Neural crest cell (in vitro differentiated cells): Measurements from ENCODE around the gene SDCCAG8. TPM values are rescaled to one million over a fixed set of nuclear protein-coding genes. Genes with fewer than 3 reads are reported as not detected.
A peak's percentile ranks its signal among the peaks of the same experiment; 100 is the strongest.

Experiments
- DNase-seq: peaks from one replicate; pipeline ENCODE4 v3.0.0; 2021; ENCODE audit warnings: low read depth, mixed read lengths, low spot score
- H3K27ac Mint-ChIP-seq: one replicate; pipeline ENCODE4 v1.8.0; 2021; ENCODE audit warnings: mild to moderate bottlenecking, mixed read lengths; ENCODE audit not compliant: unreplicated experiment
- H3K27me3 Mint-ChIP-seq: 2 replicates; pipeline ENCODE4 v1.8.0; 2021; ENCODE audit warnings: low read depth, mild to moderate bottlenecking, mixed read lengths
- H3K36me3 Mint-ChIP-seq: 2 replicates; pipeline ENCODE4 v1.8.0; 2021; ENCODE audit warnings: low read depth, mild to moderate bottlenecking, mixed read lengths
- H3K4me1 Mint-ChIP-seq: 2 replicates; pipeline ENCODE4 v1.8.0; 2021; ENCODE audit warnings: mixed read lengths
- H3K4me3 Mint-ChIP-seq: one replicate; pipeline ENCODE4 v1.8.0; 2021; ENCODE audit warnings: mild to moderate bottlenecking, mixed read lengths
- H3K9me3 Mint-ChIP-seq: 2 replicates; pipeline ENCODE4 v1.8.0; 2021; ENCODE audit warnings: mixed read lengths
- total RNA-seq: library from RNA; stranded (reverse); gene quantifications from 2 replicates; pipeline ENCODE4 v1.2.1, GENCODE V29; 2021
- TF ChIP-seq, protein P1 (sequence below): fragments of 200-600 bp; sonication (generic); conservative IDR thresholded peaks from 2 replicates; pipeline ENCODE4 v1.5.0; 2021; ENCODE audit warnings: antibody characterized with exemption, mild to moderate bottlenecking

The SDCCAG8 gene
- total RNA-seq, 1 donor from 2014 or later, result 19.9 TPM

- H3K27me3 Mint-ChIP-seq, result no peaks in the 10 kb centered on the region
- H3K27ac Mint-ChIP-seq, result no peak overlapping the region
- peaks cover 3% of the 10 kb centered on the region for H3K9me3 Mint-ChIP-seq
- H3K36me3 Mint-ChIP-seq, result peaks cover 14% of the 10 kb centered on the region
- no peak for DNase-seq
- TF ChIP-seq, protein P1, sequence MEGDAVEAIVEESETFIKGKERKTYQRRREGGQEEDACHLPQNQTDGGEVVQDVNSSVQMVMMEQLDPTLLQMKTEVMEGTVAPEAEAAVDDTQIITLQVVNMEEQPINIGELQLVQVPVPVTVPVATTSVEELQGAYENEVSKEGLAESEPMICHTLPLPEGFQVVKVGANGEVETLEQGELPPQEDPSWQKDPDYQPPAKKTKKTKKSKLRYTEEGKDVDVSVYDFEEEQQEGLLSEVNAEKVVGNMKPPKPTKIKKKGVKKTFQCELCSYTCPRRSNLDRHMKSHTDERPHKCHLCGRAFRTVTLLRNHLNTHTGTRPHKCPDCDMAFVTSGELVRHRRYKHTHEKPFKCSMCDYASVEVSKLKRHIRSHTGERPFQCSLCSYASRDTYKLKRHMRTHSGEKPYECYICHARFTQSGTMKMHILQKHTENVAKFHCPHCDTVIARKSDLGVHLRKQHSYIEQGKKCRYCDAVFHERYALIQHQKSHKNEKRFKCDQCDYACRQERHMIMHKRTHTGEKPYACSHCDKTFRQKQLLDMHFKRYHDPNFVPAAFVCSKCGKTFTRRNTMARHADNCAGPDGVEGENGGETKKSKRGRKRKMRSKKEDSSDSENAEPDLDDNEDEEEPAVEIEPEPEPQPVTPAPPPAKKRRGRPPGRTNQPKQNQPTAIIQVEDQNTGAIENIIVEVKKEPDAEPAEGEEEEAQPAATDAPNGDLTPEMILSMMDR, result no peak
- H3K4me3 Mint-ChIP-seq, result no peak overlapping the region
- H3K4me1 Mint-ChIP-seq, result peaks cover 4% of the 10 kb centered on the region
These were observed 123.9 kb downstream of the SDCCAG8 start for GRCh38 chr1:243379706-243380105.

GRCh38 chr1:243388276-243388675 lies 132.4 kb downstream of the SDCCAG8 start:
- no peaks in the 10 kb centered on the region for H3K27me3 Mint-ChIP-seq

GRCh38 chr1:243390162-243390791 lies 134.4 kb downstream of the SDCCAG8 start:
- no peaks in the 10 kb centered on the region for H3K27me3 Mint-ChIP-seq
- H3K27ac Mint-ChIP-seq, result peak overlapping the region; percentile 30

More at GRCh38 chr1:243388276-243388675, 132.4 kb downstream of the SDCCAG8 start:
- H3K36me3 Mint-ChIP-seq, result no peaks in the 10 kb centered on the region
- TF ChIP-seq, protein P1, result no peak
- no peak for DNase-seq
- H3K4me3 Mint-ChIP-seq, result no peak overlapping the region
- H3K4me1 Mint-ChIP-seq, result peaks cover 15% of the 10 kb centered on the region
- H3K27ac Mint-ChIP-seq, result no peak overlapping the region
- no peaks in the 10 kb centered on the region for H3K9me3 Mint-ChIP-seq

DNA sequence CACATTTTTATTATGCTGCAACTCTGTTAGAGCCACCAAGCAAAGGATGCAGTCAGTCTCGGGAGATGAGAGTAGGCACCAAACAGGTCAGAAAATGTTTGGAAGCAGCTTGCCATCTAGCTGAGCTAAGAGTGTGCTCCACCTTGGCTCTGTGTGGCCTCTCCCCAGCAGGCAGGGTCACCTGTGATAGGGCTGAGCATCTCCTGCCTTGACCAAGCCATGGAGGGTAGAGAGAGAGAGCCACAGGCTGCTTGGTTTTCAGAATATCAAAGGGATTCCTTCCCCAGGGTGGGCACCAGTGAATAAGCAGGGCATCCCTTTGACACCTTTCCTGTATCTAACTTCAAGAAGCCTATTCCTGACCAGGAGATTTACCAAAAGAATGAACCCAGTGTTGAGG lies 135.5 kb downstream of the SDCCAG8 start:
- no peaks in the 10 kb centered on the region for H3K36me3 Mint-ChIP-seq
- TF ChIP-seq, protein P1, result no peak

More at GRCh38 chr1:243390162-243390791, 134.4 kb downstream of the SDCCAG8 start:
- Mint-ChIP-seq H3K4me1 (peaks cover 24% of the 10 kb centered on the region), H3K36me3 (no peaks in the 10 kb centered on the region), H3K9me3 (no peaks in the 10 kb centered on the region), H3K4me3 (no peak overlapping the region)
- TF ChIP-seq, protein P1, result no peak
- no peak for DNase-seq

DNA sequence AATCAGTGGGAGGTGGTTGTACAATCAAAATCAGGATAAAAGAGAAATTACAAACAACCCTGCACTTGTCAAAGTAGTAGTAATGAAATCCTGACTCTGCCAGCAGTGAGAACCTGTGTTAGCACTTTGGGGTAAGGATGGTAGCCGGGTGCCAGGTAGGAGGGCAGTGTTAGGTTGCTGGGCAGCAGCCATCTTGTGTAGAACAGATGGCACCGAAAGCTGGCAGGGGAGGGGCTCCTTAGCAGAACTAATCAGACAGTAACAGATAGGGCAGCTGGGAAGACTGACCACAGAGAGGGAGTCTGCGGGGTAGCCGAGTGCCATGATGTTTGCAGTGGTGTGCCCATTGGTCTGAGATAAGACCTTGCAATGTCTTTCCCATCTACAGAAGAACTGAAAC lies 137.3 kb downstream of the SDCCAG8 start:
- H3K36me3 Mint-ChIP-seq, result no peaks in the 10 kb centered on the region
- no peaks in the 10 kb centered on the region for H3K9me3 Mint-ChIP-seq
- peaks cover 29% of the 10 kb centered on the region for H3K4me1 Mint-ChIP-seq
- DNase-seq, result no peak
- no peak overlapping the region for H3K27ac Mint-ChIP-seq
- H3K27me3 Mint-ChIP-seq, result no peaks in the 10 kb centered on the region
- TF ChIP-seq, protein P1, result no peak
- H3K4me3 Mint-ChIP-seq, result no peak overlapping the region

More for the DNA sequence above, 135.5 kb downstream of the SDCCAG8 start:
- Mint-ChIP-seq H3K4me3 (no peak overlapping the region), H3K27ac (no peak overlapping the region), H3K27me3 (no peaks in the 10 kb centered on the region), H3K4me1 (peaks cover 24% of the 10 kb centered on the region), H3K9me3 (no peaks in the 10 kb centered on the region)
- no peak for DNase-seq
